T-helper 1 cell treated with Interleukin-12 subunit alpha and Interleukin-12 subunit beta and Interleukin-4 antibody, amounts not matched to agents 30 ng/mL and 1 ng/mL, for 36 hours (primary cell): ENCODE results near the gene CA12. TPM values are rescaled to one million over a fixed set of nuclear protein-coding genes. Genes with fewer than 3 reads are reported as not detected.
"Not testable (repeated sequence)": the region's sequence is repeated elsewhere in the genome, so short reads cannot be mapped to it uniquely, and the experiment has no call there.

Experiments used
- intact Hi-C: fragments of 100-400 bp; cut with micrococcal nuclease; formaldehyde crosslinking; loops from one replicate; pipeline ENCODE4 v1.15.1; 2024
- total RNA-seq: library from RNA; stranded (reverse); gene quantifications from 2 replicates; pipeline ENCODE4 v1.2.3, GENCODE V29; 2022

The CA12 gene
- total RNA-seq, 1 donor from 2014 or later, result not detected

- intact Hi-C loops, result no loop called here
Observed at GRCh38 chr15:63339006-63339766, 42.5 kb downstream of the CA12 start.

- intact Hi-C loops, result no loop called here
Observed at GRCh38 chr15:63338170-63338569, 43.5 kb downstream of the CA12 start.

GRCh38 chr15:63337046-63337445, 44.6 kb downstream of the CA12 start:
- intact Hi-C loops, result no loop called here

GRCh38 chr15:63335543-63336240, 46.0 kb downstream of the CA12 start:
- intact Hi-C loops, result no loop called here

GRCh38 chr15:63334821-63335220, 46.8 kb downstream of the CA12 start:
- intact Hi-C loops, result no loop called here

- intact Hi-C loops, result no loop called here
Observed at GRCh38 chr15:63332367-63333124, 49.1 kb downstream of the CA12 start.

- intact Hi-C loops, result no loop called here
Observed at GRCh38 chr15:63331456-63331855, 50.2 kb downstream of the CA12 start.

- intact Hi-C loops, result no loop called here
Observed at GRCh38 chr15:63330926-63331325, 50.7 kb downstream of the CA12 start.

- intact Hi-C loops, result no loop called here
Observed at GRCh38 chr15:63329567-63330350, 51.9 kb downstream of the CA12 start.

GRCh38 chr15:63327648-63328421, 53.8 kb downstream of the CA12 start:
- intact Hi-C loops, result no loop called here

- intact Hi-C loops, result no loop called here
Observed at GRCh38 chr15:63324770-63325169, 56.9 kb downstream of the CA12 start.

- intact Hi-C loops, result no loop called here
Observed at GRCh38 chr15:63323798-63324563, 57.7 kb downstream of the CA12 start.

- intact Hi-C loops, result no loop called here
Observed at GRCh38 chr15:63322541-63322940, 59.1 kb downstream of the CA12 start.

- intact Hi-C loops, result no loop called here
Observed at GRCh38 chr15:63321462-63321861, 60.2 kb downstream of the CA12 start.

GRCh38 chr15:63320981-63321380, 60.7 kb downstream of the CA12 start:
- intact Hi-C loops, result not testable (repeated sequence)

GRCh38 chr15:63320446-63320845, 61.2 kb downstream of the CA12 start:
- intact Hi-C loops, result not testable (repeated sequence)

- intact Hi-C loops, result no loop called here
Observed at GRCh38 chr15:63319065-63319464, 62.6 kb downstream of the CA12 start.

GRCh38 chr15:63318344-63318743, 63.3 kb downstream of the CA12 start:
- intact Hi-C loops, result no loop called here

- intact Hi-C loops, result no loop called here
Observed at GRCh38 chr15:63314409-63314808, 67.2 kb downstream of the CA12 start.

- intact Hi-C loops, result no loop called here
Observed at GRCh38 chr15:63313825-63314224, 67.8 kb downstream of the CA12 start.
